ENCODE data around the gene SPAG16. TPM values are rescaled to one million over a fixed set of nuclear protein-coding genes. Genes with fewer than 3 reads are reported as not detected.

SPAG16 gene
- total and polyA plus RNA-seq, 2 of the 13 experiments (the other 11 are each of a cell fraction or from before 2014, with no cell fraction given) = 9.6 to 26.5 TPM

DNA sequence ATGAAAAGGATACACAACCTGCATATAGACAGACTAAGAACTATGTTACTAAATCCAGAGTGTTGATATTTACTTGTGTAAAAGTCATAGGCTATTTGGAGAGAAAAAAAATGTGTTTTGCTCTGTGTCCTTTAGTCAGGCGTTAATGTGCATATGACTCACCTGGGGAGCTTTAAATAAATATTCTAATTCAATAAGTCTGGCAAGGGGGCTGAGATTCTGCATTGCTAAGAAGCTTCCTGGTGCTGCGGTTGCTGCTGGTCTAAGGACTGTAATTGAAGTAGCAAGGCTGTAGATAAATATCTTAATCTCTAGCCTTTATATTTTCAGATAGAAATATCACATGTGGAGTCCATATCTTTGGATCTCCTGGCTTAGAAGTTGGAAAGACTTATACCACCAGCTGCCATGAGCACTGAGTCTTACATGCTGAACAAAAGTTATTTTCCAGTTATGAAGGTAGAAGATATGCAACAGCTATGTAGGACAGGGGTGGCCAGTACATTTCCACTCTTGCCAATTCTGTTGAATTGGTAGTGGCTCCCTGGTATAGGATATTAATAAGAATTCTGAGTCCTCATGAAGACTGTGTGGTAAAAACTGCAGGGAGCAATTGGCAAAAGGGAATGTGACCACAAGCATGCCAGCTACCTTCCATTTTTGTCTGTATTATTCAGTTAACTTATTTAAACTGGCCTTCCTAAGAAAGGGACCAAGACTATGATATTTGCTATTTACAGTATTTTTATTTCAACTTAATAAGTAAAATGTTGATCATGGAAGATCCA is 4.8 kb downstream of the SPAG16 start:
- WGBS (ENCODE audit: low lambda C conversion rate) = 86% methylated on average over 2 of the region's 2 CpGs
- Histone ChIP-seq H3K9me3 (ENCODE audit: low read length) (no peaks in the 10 kb centered on the region), H2AFZ (ENCODE audit: low read length) (no peak overlapping the region), H3K4me1 (ENCODE audit: insufficient read depth, low read length) (peaks cover 14% of the 10 kb centered on the region), H3K4me3 (replicated peaks in 1 of 3; ENCODE audit: insufficient read depth in 1 of 3, low read depth in 2 of 3, low read length in 3 of 3) (no peak overlapping the region), H3K79me2 (ENCODE audit: insufficient read depth, low read length) (peaks cover 4% of the 10 kb centered on the region), H3K4me2 (ENCODE audit: low read depth, low read length) (no peak overlapping the region), H3K27me3 (ENCODE audit: control insufficient read depth in 1 of 2, insufficient read depth in 2 of 2, low read length in 2 of 2) (no peaks in the 10 kb centered on the region; a peak in 1 of 5 replicates), H3K27ac (ENCODE audit: extremely low read length, insufficient read depth, low read length) (no peak overlapping the region), H3K36me3 (replicated peaks in 1 of 2; ENCODE audit: control insufficient read depth in 1 of 2, insufficient read depth in 2 of 2, low read length in 2 of 2) (no peaks in the 10 kb centered on the region), H4K20me1 (ENCODE audit: insufficient read depth, low read length) (no peaks in the 10 kb centered on the region), H3K9ac (ENCODE audit: insufficient read depth, low read depth, low read length) (no peak overlapping the region)
- POLR2A ChIA-PET = no interaction called here
- FAIRE-seq (no peak), DNase-seq (ENCODE audit: low spot score) (no peak), ATAC-seq (no peak)
- in situ Hi-C loops (cut with HindIII; ENCODE audit: extremely low pct_ligation_motif_present, low pct_unique_long_range_greater_than_20kb) (no loop called here), intact Hi-C loops (cut with micrococcal nuclease; ENCODE audit: unreplicated experiment) (no loop called here)
- BruUV-seq (replicated peaks) = no TSS peak
- CTCF ChIA-PET (ENCODE audit: low intra/inter-chr PET ratio, low total read pairs) = no interaction called here
- TF ChIP-seq ZNF776 (CRISPR knock-in tag; IDR thresholded peaks at IDR 0.05) (no peak), ZBTB7B (CRISPR knock-in tag; IDR thresholded peaks at IDR 0.05) (no peak), SIX1 (CRISPR knock-in tag; IDR thresholded peaks at IDR 0.05; ENCODE audit: borderline replicate concordance) (no peak), TBX3 (IDR thresholded peaks at IDR 0.05; ENCODE audit: borderline replicate concordance) (no peak)
- TF ChIP-seq, protein P1, sequence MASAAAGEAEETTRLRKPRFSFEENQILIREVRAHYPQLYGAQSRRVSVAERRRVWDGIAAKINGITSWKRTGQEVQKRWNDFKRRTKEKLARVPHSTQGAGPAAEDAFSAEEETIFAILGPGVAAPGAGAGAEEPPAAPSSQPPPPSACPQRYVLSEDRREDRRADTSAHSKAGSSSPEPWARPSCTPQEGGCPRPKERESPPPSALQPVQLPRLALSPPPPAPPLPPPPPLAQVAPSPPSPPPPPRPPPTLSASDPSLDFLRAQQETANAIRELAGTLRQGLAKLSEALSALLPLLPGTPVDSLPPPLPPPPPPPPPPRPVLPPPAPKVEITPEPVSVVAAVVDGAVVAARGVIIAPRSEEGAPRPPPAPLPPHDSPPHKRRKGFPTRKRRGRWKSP (CRISPR knock-in tag; IDR thresholded peaks at IDR 0.05) = no peak
- TF ChIP-seq, protein P2, sequence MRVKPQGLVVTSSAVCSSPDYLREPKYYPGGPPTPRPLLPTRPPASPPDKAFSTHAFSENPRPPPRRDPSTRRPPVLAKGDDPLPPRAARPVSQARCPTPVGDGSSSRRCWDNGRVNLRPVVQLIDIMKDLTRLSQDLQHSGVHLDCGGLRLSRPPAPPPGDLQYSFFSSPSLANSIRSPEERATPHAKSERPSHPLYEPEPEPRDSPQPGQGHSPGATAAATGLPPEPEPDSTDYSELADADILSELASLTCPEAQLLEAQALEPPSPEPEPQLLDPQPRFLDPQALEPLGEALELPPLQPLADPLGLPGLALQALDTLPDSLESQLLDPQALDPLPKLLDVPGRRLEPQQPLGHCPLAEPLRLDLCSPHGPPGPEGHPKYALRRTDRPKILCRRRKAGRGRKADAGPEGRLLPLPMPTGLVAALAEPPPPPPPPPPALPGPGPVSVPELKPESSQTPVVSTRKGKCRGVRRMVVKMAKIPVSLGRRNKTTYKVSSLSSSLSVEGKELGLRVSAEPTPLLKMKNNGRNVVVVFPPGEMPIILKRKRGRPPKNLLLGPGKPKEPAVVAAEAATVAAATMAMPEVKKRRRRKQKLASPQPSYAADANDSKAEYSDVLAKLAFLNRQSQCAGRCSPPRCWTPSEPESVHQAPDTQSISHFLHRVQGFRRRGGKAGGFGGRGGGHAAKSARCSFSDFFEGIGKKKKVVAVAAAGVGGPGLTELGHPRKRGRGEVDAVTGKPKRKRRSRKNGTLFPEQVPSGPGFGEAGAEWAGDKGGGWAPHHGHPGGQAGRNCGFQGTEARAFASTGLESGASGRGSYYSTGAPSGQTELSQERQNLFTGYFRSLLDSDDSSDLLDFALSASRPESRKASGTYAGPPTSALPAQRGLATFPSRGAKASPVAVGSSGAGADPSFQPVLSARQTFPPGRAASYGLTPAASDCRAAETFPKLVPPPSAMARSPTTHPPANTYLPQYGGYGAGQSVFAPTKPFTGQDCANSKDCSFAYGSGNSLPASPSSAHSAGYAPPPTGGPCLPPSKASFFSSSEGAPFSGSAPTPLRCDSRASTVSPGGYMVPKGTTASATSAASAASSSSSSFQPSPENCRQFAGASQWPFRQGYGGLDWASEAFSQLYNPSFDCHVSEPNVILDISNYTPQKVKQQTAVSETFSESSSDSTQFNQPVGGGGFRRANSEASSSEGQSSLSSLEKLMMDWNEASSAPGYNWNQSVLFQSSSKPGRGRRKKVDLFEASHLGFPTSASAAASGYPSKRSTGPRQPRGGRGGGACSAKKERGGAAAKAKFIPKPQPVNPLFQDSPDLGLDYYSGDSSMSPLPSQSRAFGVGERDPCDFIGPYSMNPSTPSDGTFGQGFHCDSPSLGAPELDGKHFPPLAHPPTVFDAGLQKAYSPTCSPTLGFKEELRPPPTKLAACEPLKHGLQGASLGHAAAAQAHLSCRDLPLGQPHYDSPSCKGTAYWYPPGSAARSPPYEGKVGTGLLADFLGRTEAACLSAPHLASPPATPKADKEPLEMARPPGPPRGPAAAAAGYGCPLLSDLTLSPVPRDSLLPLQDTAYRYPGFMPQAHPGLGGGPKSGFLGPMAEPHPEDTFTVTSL (CRISPR knock-in tag; IDR thresholded peaks at IDR 0.05; ENCODE audit: borderline replicate concordance) = no peak
- TF ChIP-seq, protein P3, sequence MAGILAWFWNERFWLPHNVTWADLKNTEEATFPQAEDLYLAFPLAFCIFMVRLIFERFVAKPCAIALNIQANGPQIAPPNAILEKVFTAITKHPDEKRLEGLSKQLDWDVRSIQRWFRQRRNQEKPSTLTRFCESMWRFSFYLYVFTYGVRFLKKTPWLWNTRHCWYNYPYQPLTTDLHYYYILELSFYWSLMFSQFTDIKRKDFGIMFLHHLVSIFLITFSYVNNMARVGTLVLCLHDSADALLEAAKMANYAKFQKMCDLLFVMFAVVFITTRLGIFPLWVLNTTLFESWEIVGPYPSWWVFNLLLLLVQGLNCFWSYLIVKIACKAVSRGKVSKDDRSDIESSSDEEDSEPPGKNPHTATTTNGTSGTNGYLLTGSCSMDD (CRISPR knock-in tag; IDR thresholded peaks at IDR 0.05) = no peak
- TF ChIP-seq, protein P4, sequence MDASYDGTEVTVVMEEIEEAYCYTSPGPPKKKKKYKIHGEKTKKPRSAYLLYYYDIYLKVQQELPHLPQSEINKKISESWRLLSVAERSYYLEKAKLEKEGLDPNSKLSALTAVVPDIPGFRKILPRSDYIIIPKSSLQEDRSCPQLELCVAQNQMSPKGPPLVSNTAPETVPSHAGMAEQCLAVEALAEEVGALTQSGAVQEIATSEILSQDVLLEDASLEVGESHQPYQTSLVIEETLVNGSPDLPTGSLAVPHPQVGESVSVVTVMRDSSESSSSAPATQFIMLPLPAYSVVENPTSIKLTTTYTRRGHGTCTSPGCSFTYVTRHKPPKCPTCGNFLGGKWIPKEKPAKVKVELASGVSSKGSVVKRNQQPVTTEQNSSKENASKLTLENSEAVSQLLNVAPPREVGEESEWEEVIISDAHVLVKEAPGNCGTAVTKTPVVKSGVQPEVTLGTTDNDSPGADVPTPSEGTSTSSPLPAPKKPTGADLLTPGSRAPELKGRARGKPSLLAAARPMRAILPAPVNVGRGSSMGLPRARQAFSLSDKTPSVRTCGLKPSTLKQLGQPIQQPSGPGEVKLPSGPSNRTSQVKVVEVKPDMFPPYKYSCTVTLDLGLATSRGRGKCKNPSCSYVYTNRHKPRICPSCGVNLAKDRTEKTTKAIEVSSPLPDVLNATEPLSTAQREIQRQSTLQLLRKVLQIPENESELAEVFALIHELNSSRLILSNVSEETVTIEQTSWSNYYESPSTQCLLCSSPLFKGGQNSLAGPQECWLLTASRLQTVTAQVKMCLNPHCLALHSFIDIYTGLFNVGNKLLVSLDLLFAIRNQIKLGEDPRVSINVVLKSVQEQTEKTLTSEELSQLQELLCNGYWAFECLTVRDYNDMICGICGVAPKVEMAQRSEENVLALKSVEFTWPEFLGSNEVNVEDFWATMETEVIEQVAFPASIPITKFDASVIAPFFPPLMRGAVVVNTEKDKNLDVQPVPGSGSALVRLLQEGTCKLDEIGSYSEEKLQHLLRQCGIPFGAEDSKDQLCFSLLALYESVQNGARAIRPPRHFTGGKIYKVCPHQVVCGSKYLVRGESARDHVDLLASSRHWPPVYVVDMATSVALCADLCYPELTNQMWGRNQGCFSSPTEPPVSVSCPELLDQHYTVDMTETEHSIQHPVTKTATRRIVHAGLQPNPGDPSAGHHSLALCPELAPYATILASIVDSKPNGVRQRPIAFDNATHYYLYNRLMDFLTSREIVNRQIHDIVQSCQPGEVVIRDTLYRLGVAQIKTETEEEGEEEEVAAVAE (CRISPR knock-in tag; IDR thresholded peaks at IDR 0.05; ENCODE audit: borderline replicate concordance) = no peak
